ENCODE data around the gene SMPD3.

The SMPD3 gene

GRCh38 chr16:68416057-68417046 lies 32.0 kb downstream of the SMPD3 start:
- H3K27me3 ChIP-seq (ENCODE audit: low read depth, low read length): no peaks in the 10 kb centered on the region
- H3K4me2 ChIP-seq (ENCODE audit: low read length): peak overlapping the region; percentile 76
- no peak overlapping the region for H3K9ac ChIP-seq (ENCODE audit: low read length)
- peaks cover 37% of the 10 kb centered on the region for H3K4me1 ChIP-seq (ENCODE audit: low read length)
- no peak overlapping the region for H2AFZ ChIP-seq (ENCODE audit: low read depth, low read length)
- no peaks in the 10 kb centered on the region for H3K9me3 ChIP-seq (ENCODE audit: insufficient read depth, low read length)
- no peak overlapping the region for H3K4me3 ChIP-seq (ENCODE audit: low read length)
- no peak for TF ChIP-seq CTCF (IDR thresholded peaks at IDR 0.05; ENCODE audit: low read depth, low read length)
- no peak for TF ChIP-seq EZH2phosphoT487 (IDR thresholded peaks at IDR 0.05; ENCODE audit: low read depth)
- peak overlapping the region; percentile 94 for H3K27ac ChIP-seq (ENCODE audit: low read length)
- no peaks in the 10 kb centered on the region for H3K79me2 ChIP-seq (ENCODE audit: low read length)
- no peaks in the 10 kb centered on the region for H3K36me3 ChIP-seq (replicated peaks; ENCODE audit: low read depth, low read length)
- H4K20me1 ChIP-seq (ENCODE audit: insufficient read depth, low read length): no peaks in the 10 kb centered on the region

GRCh38 chr16:68414581-68414980 lies 33.7 kb downstream of the SMPD3 start:
- TF ChIP-seq EZH2phosphoT487 (IDR thresholded peaks at IDR 0.05; ENCODE audit: low read depth) (no peak), CTCF (IDR thresholded peaks at IDR 0.05; ENCODE audit: low read depth, low read length) (no peak)
- Histone ChIP-seq H3K4me2 (ENCODE audit: low read length) (no peak overlapping the region), H3K9ac (ENCODE audit: low read length) (no peak overlapping the region), H3K4me1 (ENCODE audit: low read length) (peaks cover 50% of the 10 kb centered on the region), H3K27me3 (ENCODE audit: low read depth, low read length) (no peaks in the 10 kb centered on the region), H3K27ac (ENCODE audit: low read length) (no peak overlapping the region), H3K79me2 (ENCODE audit: low read length) (no peaks in the 10 kb centered on the region), H2AFZ (ENCODE audit: low read depth, low read length) (no peak overlapping the region), H4K20me1 (ENCODE audit: insufficient read depth, low read length) (no peaks in the 10 kb centered on the region), H3K36me3 (replicated peaks; ENCODE audit: low read depth, low read length) (no peaks in the 10 kb centered on the region), H3K9me3 (ENCODE audit: insufficient read depth, low read length) (no peaks in the 10 kb centered on the region), H3K4me3 (ENCODE audit: low read length) (no peak overlapping the region)

GRCh38 chr16:68412061-68412460 lies 36.2 kb downstream of the SMPD3 start:
- Histone ChIP-seq H3K4me2 (ENCODE audit: low read length) (no peak overlapping the region), H4K20me1 (ENCODE audit: insufficient read depth, low read length) (no peaks in the 10 kb centered on the region), H2AFZ (ENCODE audit: low read depth, low read length) (no peak overlapping the region), H3K27me3 (ENCODE audit: low read depth, low read length) (no peaks in the 10 kb centered on the region), H3K4me3 (ENCODE audit: low read length) (no peak overlapping the region), H3K79me2 (ENCODE audit: low read length) (no peaks in the 10 kb centered on the region), H3K4me1 (ENCODE audit: low read length) (peaks cover 26% of the 10 kb centered on the region), H3K9me3 (ENCODE audit: insufficient read depth, low read length) (no peaks in the 10 kb centered on the region), H3K36me3 (replicated peaks; ENCODE audit: low read depth, low read length) (no peaks in the 10 kb centered on the region), H3K27ac (ENCODE audit: low read length) (no peak overlapping the region), H3K9ac (ENCODE audit: low read length) (no peak overlapping the region)
- TF ChIP-seq CTCF (IDR thresholded peaks at IDR 0.05; ENCODE audit: low read depth, low read length) (no peak), EZH2phosphoT487 (IDR thresholded peaks at IDR 0.05; ENCODE audit: low read depth) (no peak)

GRCh38 chr16:68411086-68411485 lies 37.2 kb downstream of the SMPD3 start:
- Histone ChIP-seq H3K4me1 (ENCODE audit: low read length) (peaks cover 23% of the 10 kb centered on the region), H4K20me1 (ENCODE audit: insufficient read depth, low read length) (no peaks in the 10 kb centered on the region), H3K4me2 (ENCODE audit: low read length) (no peak overlapping the region), H3K79me2 (ENCODE audit: low read length) (no peaks in the 10 kb centered on the region), H3K4me3 (ENCODE audit: low read length) (no peak overlapping the region), H3K36me3 (replicated peaks; ENCODE audit: low read depth, low read length) (no peaks in the 10 kb centered on the region), H2AFZ (ENCODE audit: low read depth, low read length) (no peak overlapping the region), H3K9ac (ENCODE audit: low read length) (no peak overlapping the region), H3K27ac (ENCODE audit: low read length) (no peak overlapping the region), H3K27me3 (ENCODE audit: low read depth, low read length) (no peaks in the 10 kb centered on the region), H3K9me3 (ENCODE audit: insufficient read depth, low read length) (no peaks in the 10 kb centered on the region)
- TF ChIP-seq EZH2phosphoT487 (IDR thresholded peaks at IDR 0.05; ENCODE audit: low read depth) (no peak), CTCF (IDR thresholded peaks at IDR 0.05; ENCODE audit: low read depth, low read length) (no peak)
